Ovary (tissue), 3 donors: ENCODE data around the gene CALD1.

Experiments
- POLR2A ChIP-seq: fragments of 450-650 bp; IDR thresholded peaks from one replicate; pipeline ENCODE4 v1.6.1; 2017; ENCODE audit warnings: antibody characterized with exemption, mild to moderate bottlenecking, moderate library complexity
- TF ChIP-seq, protein P1 (sequence below), 3 donors: fragments of 450-650 bp in 2 of 3; fragments of 200-600 bp in 1 of 3; IDR thresholded peaks; one replicate each; pipeline versions ENCODE4 v1.5.1 to v1.8.0; 2016 to 2022; ENCODE audit warnings: antibody characterized with exemption in 3 of 3, mild to moderate bottlenecking in 1 of 3
- donor health status: DM: no; HTN: no; CAD: no.

GRCh38 chr7:134903073-134903790, 123.8 kb downstream of the CALD1 start:
- TF ChIP-seq, protein P1, sequence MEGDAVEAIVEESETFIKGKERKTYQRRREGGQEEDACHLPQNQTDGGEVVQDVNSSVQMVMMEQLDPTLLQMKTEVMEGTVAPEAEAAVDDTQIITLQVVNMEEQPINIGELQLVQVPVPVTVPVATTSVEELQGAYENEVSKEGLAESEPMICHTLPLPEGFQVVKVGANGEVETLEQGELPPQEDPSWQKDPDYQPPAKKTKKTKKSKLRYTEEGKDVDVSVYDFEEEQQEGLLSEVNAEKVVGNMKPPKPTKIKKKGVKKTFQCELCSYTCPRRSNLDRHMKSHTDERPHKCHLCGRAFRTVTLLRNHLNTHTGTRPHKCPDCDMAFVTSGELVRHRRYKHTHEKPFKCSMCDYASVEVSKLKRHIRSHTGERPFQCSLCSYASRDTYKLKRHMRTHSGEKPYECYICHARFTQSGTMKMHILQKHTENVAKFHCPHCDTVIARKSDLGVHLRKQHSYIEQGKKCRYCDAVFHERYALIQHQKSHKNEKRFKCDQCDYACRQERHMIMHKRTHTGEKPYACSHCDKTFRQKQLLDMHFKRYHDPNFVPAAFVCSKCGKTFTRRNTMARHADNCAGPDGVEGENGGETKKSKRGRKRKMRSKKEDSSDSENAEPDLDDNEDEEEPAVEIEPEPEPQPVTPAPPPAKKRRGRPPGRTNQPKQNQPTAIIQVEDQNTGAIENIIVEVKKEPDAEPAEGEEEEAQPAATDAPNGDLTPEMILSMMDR (IDR thresholded peaks at IDR 0.05) = no peak
- no peak for TF ChIP-seq POLR2A
